ENCODE data around the gene HLA-B. TPM values are rescaled to one million over a fixed set of nuclear protein-coding genes. Genes with fewer than 3 reads are reported as not detected.
A peak's percentile ranks its signal among the peaks of the same experiment; 100 is the strongest.
"Not testable (repeated sequence)": the region's sequence is repeated elsewhere in the genome, so short reads cannot be mapped to it uniquely, and the experiment has no call there.

Gene HLA-B
- total RNA-seq, 4 donors from 2014 or later: 995 to 1,612 (median 1,279) TPM

GRCh38 chr6:31396422-31397152, 39.6 kb upstream of the HLA-B start:
- WGBS: 44% methylated on average over 11 of the region's 11 CpGs
- H3K36me3 ChIP-seq: no peaks in the 10 kb centered on the region
- H3K4me3 ChIP-seq: no peak overlapping the region
- TF ChIP-seq POLR2A (IDR thresholded peaks at IDR 0.05): no peak
- TF ChIP-seq CTCF (IDR thresholded peaks at IDR 0.05): peak; percentile 93 to 94
- TF ChIP-seq POLR2AphosphoS5 (IDR thresholded peaks at IDR 0.05): no peak
- H3K4me1 ChIP-seq: peaks cover 30% of the 10 kb centered on the region
- H3K27me3 ChIP-seq: no peaks in the 10 kb centered on the region
- peak; percentile 88 for DNase-seq (ENCODE audit: low spot score in 2 of 2)
- no peak overlapping the region for H3K27ac ChIP-seq
- H3K9me3 ChIP-seq: no peaks in the 10 kb centered on the region

- no peak for DNase-seq (ENCODE audit: low spot score in 2 of 2)
- H3K27ac ChIP-seq: no peak overlapping the region
- H3K27me3 ChIP-seq: no peaks in the 10 kb centered on the region
- 87% methylated on average over 7 of the region's 7 CpGs for WGBS
- no peak for TF ChIP-seq POLR2AphosphoS5 (IDR thresholded peaks at IDR 0.05)
- no peak for TF ChIP-seq POLR2A (IDR thresholded peaks at IDR 0.05)
- no peak for TF ChIP-seq CTCF (IDR thresholded peaks at IDR 0.05)
- TF ChIP-seq EP300 (IDR thresholded peaks at IDR 0.05): no peak
- H3K4me3 ChIP-seq: no peak overlapping the region
- H3K36me3 ChIP-seq: no peaks in the 10 kb centered on the region
- peaks cover 23% of the 10 kb centered on the region for H3K4me1 ChIP-seq
- no peaks in the 10 kb centered on the region for H3K9me3 ChIP-seq
Observed at GRCh38 chr6:31395832-31396231, 38.9 kb upstream of the HLA-B start.

GRCh38 chr6:31394381-31394780, 37.4 kb upstream of the HLA-B start:
- Histone ChIP-seq H3K4me3 (no peak overlapping the region), H3K36me3 (no peaks in the 10 kb centered on the region), H3K9me3 (no peaks in the 10 kb centered on the region), H3K27ac (no peak overlapping the region), H3K27me3 (no peaks in the 10 kb centered on the region), H3K4me1 (peaks cover 20% of the 10 kb centered on the region)
- WGBS: 92% methylated on average over 4 of the region's 4 CpGs
- TF ChIP-seq EP300 (IDR thresholded peaks at IDR 0.05) (no peak), POLR2AphosphoS5 (IDR thresholded peaks at IDR 0.05) (no peak), CTCF (IDR thresholded peaks at IDR 0.05) (no peak), POLR2A (IDR thresholded peaks at IDR 0.05) (no peak)
- no peak for DNase-seq (ENCODE audit: low spot score in 2 of 2)

GRCh38 chr6:31393932-31394331, 37.0 kb upstream of the HLA-B start:
- TF ChIP-seq POLR2AphosphoS5 (IDR thresholded peaks at IDR 0.05) (no peak), EP300 (IDR thresholded peaks at IDR 0.05) (no peak), CTCF (IDR thresholded peaks at IDR 0.05) (no peak), POLR2A (IDR thresholded peaks at IDR 0.05) (no peak)
- Histone ChIP-seq H3K9me3 (no peaks in the 10 kb centered on the region), H3K27me3 (no peaks in the 10 kb centered on the region), H3K36me3 (no peaks in the 10 kb centered on the region), H3K27ac (no peak overlapping the region), H3K4me3 (no peak overlapping the region), H3K4me1 (peaks cover 19% of the 10 kb centered on the region)
- 89% methylated on average over 5 of the region's 5 CpGs for WGBS
- DNase-seq (ENCODE audit: low spot score in 2 of 2): no peak

- not testable (repeated sequence) for H3K36me3 ChIP-seq; H3K4me3 ChIP-seq; H3K9me3 ChIP-seq; DNase-seq (ENCODE audit: low spot score in 2 of 2); H3K27me3 ChIP-seq; H3K27ac ChIP-seq; H3K4me1 ChIP-seq
Observed at GRCh38 chr6:31389802-31390132, 32.8 kb upstream of the HLA-B start.

GRCh38 chr6:31388916-31389801, 32.2 kb upstream of the HLA-B start:
- H3K4me1 ChIP-seq; H3K4me3 ChIP-seq; H3K27me3 ChIP-seq; H3K9me3 ChIP-seq; H3K27ac ChIP-seq; DNase-seq (ENCODE audit: low spot score in 2 of 2); H3K36me3 ChIP-seq: not testable (repeated sequence)
- WGBS: 60% methylated on average over 5 of the region's 13 CpGs

Data from suprapubic skin (tissue), 4 donors.